SK-N-SH treated with all-trans-retinoic acid at 6 μM for 48 hours (cell line): ENCODE results near the gene PCDH15.

Experiments used
- ATAC-seq: fragments of 200-7000 bp; cut with Tn5 transposase; 3 replicates; pipeline ENCODE4 v1.9.1; 2020; ENCODE audit warnings: mild to moderate bottlenecking, moderate library complexity
- BACH2 ChIP-seq: fragments of 250-450 bp; sonication (Bioruptor Pico); IDR thresholded peaks from 2 replicates; pipeline ENCODE4 v1.9.0; 2021; ENCODE audit warnings: mild to moderate bottlenecking, borderline replicate concordance
- CSDC2 ChIP-seq: fragments of 250-450 bp; sonication (Bioruptor Pico); IDR thresholded peaks from 2 replicates; pipeline ENCODE4 v1.5.0; 2020; ENCODE audit warnings: mild to moderate bottlenecking, moderate library complexity
- GLIS3 ChIP-seq: fragments of 250-450 bp; sonication (Bioruptor Pico); IDR thresholded peaks from 2 replicates; pipeline ENCODE4 v1.5.0; 2020; ENCODE audit warnings: mild to moderate bottlenecking, moderate library complexity
- SNAI2 ChIP-seq: fragments of 250-450 bp; sonication (Bioruptor Pico); IDR thresholded peaks from 2 replicates; pipeline ENCODE4 v1.5.0; 2020; ENCODE audit warnings: mild to moderate bottlenecking, moderate library complexity
- TOX ChIP-seq: fragments of 250-450 bp; sonication (Bioruptor Pico); IDR thresholded peaks from 2 replicates; pipeline ENCODE4 v1.8.0; 2021; ENCODE audit warnings: mild to moderate bottlenecking, moderate library complexity, borderline replicate concordance
- ZC3H10 ChIP-seq: fragments of 250-450 bp; sonication (Bioruptor Pico); IDR thresholded peaks from 2 replicates; pipeline ENCODE4 v1.5.1; 2021; ENCODE audit warnings: mild to moderate bottlenecking, moderate library complexity
- ZFP3 ChIP-seq: fragments of 250-450 bp; sonication (Bioruptor Pico); IDR thresholded peaks from 2 replicates; pipeline ENCODE4 v1.5.0; 2020; ENCODE audit warnings: mild to moderate bottlenecking, moderate library complexity
- ZNF565 ChIP-seq: fragments of 450-650 bp; formaldehyde crosslinking; conservative IDR thresholded peaks from 2 replicates; pipeline ENCODE4 v1.5.0; 2020; ENCODE audit warnings: low read depth, mild to moderate bottlenecking, moderate library complexity
- ZNF70 ChIP-seq: fragments of 450-650 bp; formaldehyde crosslinking; IDR thresholded peaks from 2 replicates; pipeline ENCODE4 v1.5.0; 2020; ENCODE audit warnings: mild to moderate bottlenecking, moderate library complexity
- ZNF8 ChIP-seq: fragments of 450-650 bp; formaldehyde crosslinking; IDR thresholded peaks from 2 replicates; pipeline ENCODE4 v1.5.0; 2020; ENCODE audit warnings: mild to moderate bottlenecking, moderate library complexity
- TF ChIP-seq, protein P1 (sequence below): fragments of 250-450 bp; sonication (Bioruptor Pico); IDR thresholded peaks from 2 replicates; pipeline ENCODE4 v1.5.1; 2020; ENCODE audit warnings: low read depth, mild to moderate bottlenecking, moderate library complexity
- TF ChIP-seq, protein P2 (sequence below): fragments of 250-450 bp; sonication (Bioruptor Pico); IDR thresholded peaks from 2 replicates; pipeline ENCODE4 v1.5.1; 2021; ENCODE audit warnings: mild to moderate bottlenecking, moderate library complexity
- TF ChIP-seq, protein P3 (sequence below): fragments of 250-450 bp; sonication (Bioruptor Pico); IDR thresholded peaks from 2 replicates; pipeline ENCODE4 v1.8.0; 2021; ENCODE audit warnings: low read depth, mild to moderate bottlenecking, moderate library complexity, borderline replicate concordance
- TF ChIP-seq, protein P4 (sequence below): fragments of 250-450 bp; sonication (Bioruptor Pico); IDR thresholded peaks from 2 replicates; pipeline ENCODE4 v1.5.0; 2020; ENCODE audit warnings: mild to moderate bottlenecking, moderate library complexity
- TF ChIP-seq, protein P5 (sequence below): fragments of 250-450 bp; sonication (Bioruptor Pico); IDR thresholded peaks from 2 replicates; pipeline ENCODE4 v1.8.0; 2020; ENCODE audit warnings: mild to moderate bottlenecking, moderate library complexity, borderline replicate concordance

PCDH15 gene

DNA sequence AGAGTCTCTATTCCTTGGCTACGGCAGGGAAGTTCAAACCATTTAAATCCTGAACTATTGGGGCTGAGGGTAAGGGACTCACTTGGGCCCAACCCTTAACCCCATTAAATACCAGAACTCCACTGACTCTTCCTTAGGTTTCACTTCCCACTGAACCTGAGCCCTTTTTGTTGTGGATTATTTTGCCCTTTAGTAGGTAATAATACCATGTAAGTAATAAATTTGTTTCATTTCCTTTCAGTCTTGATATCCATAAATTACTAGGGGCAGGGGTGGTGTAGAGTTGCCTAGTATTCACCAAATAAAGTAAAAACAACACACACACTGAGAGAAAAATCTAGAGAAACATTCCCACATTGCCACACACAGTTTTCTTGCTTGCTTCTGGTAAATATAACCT lies 352.0 kb downstream of the PCDH15 start:
- ATAC-seq, result no peak
- TF ChIP-seq, protein P1, sequence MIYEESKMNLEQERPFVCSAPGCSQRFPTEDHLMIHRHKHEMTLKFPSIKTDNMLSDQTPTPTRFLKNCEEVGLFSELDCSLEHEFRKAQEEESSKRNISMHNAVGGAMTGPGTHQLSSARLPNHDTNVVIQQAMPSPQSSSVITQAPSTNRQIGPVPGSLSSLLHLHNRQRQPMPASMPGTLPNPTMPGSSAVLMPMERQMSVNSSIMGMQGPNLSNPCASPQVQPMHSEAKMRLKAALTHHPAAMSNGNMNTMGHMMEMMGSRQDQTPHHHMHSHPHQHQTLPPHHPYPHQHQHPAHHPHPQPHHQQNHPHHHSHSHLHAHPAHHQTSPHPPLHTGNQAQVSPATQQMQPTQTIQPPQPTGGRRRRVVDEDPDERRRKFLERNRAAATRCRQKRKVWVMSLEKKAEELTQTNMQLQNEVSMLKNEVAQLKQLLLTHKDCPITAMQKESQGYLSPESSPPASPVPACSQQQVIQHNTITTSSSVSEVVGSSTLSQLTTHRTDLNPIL, result no peak
- TF ChIP-seq, protein P2, sequence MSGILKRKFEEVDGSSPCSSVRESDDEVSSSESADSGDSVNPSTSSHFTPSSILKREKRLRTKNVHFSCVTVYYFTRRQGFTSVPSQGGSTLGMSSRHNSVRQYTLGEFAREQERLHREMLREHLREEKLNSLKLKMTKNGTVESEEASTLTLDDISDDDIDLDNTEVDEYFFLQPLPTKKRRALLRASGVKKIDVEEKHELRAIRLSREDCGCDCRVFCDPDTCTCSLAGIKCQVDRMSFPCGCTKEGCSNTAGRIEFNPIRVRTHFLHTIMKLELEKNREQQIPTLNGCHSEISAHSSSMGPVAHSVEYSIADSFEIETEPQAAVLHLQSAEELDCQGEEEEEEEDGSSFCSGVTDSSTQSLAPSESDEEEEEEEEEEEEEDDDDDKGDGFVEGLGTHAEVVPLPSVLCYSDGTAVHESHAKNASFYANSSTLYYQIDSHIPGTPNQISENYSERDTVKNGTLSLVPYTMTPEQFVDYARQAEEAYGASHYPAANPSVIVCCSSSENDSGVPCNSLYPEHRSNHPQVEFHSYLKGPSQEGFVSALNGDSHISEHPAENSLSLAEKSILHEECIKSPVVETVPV (CRISPR knock-in tag), result no peak
- TF ChIP-seq, protein P3, sequence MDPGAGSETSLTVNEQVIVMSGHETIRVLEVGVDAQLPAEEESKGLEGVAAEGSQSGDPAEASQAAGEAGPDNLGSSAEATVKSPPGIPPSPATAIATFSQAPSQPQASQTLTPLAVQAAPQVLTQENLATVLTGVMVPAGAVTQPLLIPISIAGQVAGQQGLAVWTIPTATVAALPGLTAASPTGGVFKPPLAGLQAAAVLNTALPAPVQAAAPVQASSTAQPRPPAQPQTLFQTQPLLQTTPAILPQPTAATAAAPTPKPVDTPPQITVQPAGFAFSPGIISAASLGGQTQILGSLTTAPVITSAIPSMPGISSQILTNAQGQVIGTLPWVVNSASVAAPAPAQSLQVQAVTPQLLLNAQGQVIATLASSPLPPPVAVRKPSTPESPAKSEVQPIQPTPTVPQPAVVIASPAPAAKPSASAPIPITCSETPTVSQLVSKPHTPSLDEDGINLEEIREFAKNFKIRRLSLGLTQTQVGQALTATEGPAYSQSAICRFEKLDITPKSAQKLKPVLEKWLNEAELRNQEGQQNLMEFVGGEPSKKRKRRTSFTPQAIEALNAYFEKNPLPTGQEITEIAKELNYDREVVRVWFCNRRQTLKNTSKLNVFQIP (CRISPR knock-in tag), result no peak
- TF ChIP-seq, protein P4, sequence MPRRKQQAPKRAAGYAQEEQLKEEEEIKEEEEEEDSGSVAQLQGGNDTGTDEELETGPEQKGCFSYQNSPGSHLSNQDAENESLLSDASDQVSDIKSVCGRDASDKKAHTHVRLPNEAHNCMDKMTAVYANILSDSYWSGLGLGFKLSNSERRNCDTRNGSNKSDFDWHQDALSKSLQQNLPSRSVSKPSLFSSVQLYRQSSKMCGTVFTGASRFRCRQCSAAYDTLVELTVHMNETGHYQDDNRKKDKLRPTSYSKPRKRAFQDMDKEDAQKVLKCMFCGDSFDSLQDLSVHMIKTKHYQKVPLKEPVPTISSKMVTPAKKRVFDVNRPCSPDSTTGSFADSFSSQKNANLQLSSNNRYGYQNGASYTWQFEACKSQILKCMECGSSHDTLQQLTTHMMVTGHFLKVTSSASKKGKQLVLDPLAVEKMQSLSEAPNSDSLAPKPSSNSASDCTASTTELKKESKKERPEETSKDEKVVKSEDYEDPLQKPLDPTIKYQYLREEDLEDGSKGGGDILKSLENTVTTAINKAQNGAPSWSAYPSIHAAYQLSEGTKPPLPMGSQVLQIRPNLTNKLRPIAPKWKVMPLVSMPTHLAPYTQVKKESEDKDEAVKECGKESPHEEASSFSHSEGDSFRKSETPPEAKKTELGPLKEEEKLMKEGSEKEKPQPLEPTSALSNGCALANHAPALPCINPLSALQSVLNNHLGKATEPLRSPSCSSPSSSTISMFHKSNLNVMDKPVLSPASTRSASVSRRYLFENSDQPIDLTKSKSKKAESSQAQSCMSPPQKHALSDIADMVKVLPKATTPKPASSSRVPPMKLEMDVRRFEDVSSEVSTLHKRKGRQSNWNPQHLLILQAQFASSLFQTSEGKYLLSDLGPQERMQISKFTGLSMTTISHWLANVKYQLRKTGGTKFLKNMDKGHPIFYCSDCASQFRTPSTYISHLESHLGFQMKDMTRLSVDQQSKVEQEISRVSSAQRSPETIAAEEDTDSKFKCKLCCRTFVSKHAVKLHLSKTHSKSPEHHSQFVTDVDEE, result no peak
- no peak for TF ChIP-seq BACH2 (CRISPR knock-in tag)

DNA sequence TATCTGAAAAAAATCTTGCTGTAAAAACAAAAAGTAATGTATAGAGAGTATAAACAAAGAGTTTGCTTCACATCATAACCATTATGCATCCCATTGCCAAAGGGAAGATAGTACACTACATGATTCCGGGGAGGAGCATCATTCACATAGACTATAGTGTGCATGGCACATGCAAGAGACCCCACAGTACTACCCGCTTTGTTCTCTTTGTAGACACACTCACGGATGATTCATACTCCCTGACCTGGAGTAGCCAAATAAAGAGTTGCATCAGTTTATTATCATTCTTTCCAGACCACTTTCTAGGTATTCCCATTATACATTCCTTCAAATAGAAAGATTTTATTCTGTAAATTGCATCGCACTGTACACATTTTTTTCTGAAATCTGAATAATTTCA lies 356.9 kb downstream of the PCDH15 start:
- no peak for ATAC-seq
- no peak for TF ChIP-seq GLIS3
- TF ChIP-seq, protein P5, sequence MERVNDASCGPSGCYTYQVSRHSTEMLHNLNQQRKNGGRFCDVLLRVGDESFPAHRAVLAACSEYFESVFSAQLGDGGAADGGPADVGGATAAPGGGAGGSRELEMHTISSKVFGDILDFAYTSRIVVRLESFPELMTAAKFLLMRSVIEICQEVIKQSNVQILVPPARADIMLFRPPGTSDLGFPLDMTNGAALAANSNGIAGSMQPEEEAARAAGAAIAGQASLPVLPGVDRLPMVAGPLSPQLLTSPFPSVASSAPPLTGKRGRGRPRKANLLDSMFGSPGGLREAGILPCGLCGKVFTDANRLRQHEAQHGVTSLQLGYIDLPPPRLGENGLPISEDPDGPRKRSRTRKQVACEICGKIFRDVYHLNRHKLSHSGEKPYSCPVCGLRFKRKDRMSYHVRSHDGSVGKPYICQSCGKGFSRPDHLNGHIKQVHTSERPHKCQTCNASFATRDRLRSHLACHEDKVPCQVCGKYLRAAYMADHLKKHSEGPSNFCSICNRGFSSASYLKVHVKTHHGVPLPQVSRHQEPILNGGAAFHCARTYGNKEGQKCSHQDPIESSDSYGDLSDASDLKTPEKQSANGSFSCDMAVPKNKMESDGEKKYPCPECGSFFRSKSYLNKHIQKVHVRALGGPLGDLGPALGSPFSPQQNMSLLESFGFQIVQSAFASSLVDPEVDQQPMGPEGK, result no peak
- no peak for TF ChIP-seq ZNF70 (CRISPR knock-in tag)
- no peak for TF ChIP-seq ZNF8 (CRISPR knock-in tag)
- TF ChIP-seq, protein P1, result no peak
- TF ChIP-seq ZFP3, result no peak
- no peak for TF ChIP-seq BACH2 (CRISPR knock-in tag)
- no peak for TF ChIP-seq ZNF565
- TF ChIP-seq, protein P3 (CRISPR knock-in tag), result no peak
- TF ChIP-seq ZC3H10 (CRISPR knock-in tag), result no peak
- no peak for TF ChIP-seq TOX (CRISPR knock-in tag)
- TF ChIP-seq SNAI2, result no peak
- TF ChIP-seq, protein P2 (CRISPR knock-in tag), result no peak
- TF ChIP-seq CSDC2 (CRISPR knock-in tag), result no peak
- TF ChIP-seq, protein P4, result no peak
